Activated T-helper 9 cell treated with anti-CD3 and anti-CD28 coated beads, Interleukin-2, amount 50 U/mL, for 16 hours (primary cell): ENCODE measurements around the gene GPR35.

Source experiments
- DNase-seq: peaks from one replicate; pipeline ENCODE4 v3.0.0-alpha.2; 2020; ENCODE audit warnings: low read depth

The GPR35 gene

GRCh38 chr2:240623531-240624010 is 1.7 kb upstream of the GPR35 start:
- no peak for DNase-seq

- no peak for DNase-seq
These were observed 1.0 kb upstream of the GPR35 start for GRCh38 chr2:240624011-240624949.

GRCh38 chr2:240626531-240627300 is 1.4 kb downstream of the GPR35 start:
- DNase-seq, result no peak

GRCh38 chr2:240627736-240628506 is 2.6 kb downstream of the GPR35 start:
- no peak for DNase-seq

- DNase-seq, result no peak
These were observed 3.2 kb downstream of the GPR35 start for GRCh38 chr2:240628507-240628807.

- no peak for DNase-seq
These were observed 3.7 kb downstream of the GPR35 start for GRCh38 chr2:240628808-240629618.

GRCh38 chr2:240629619-240629967 is 4.3 kb downstream of the GPR35 start:
- no peak for DNase-seq

GRCh38 chr2:240629968-240630770 is 4.9 kb downstream of the GPR35 start:
- no peak for DNase-seq

GRCh38 chr2:240630771-240631547 is 5.7 kb downstream of the GPR35 start:
- no peak for DNase-seq

- DNase-seq, result no peak
These were observed 6.4 kb downstream of the GPR35 start for GRCh38 chr2:240631548-240632305.

- no peak for DNase-seq
These were observed 7.0 kb downstream of the GPR35 start for GRCh38 chr2:240632306-240632721.

- DNase-seq, result no peak
These were observed 10.1 kb downstream of the GPR35 start for GRCh38 chr2:240635121-240635997.

GRCh38 chr2:240635998-240636547 is 10.8 kb downstream of the GPR35 start:
- no peak for DNase-seq

GRCh38 chr2:240636563-240637115 is 11.4 kb downstream of the GPR35 start:
- no peak for DNase-seq

GRCh38 chr2:240637116-240637900 is 12.0 kb downstream of the GPR35 start:
- DNase-seq, result no peak

GRCh38 chr2:240637901-240638345 is 12.6 kb downstream of the GPR35 start:
- DNase-seq, result no peak
